ENCODE results near the gene TMEM163.

TMEM163 gene

DNA sequence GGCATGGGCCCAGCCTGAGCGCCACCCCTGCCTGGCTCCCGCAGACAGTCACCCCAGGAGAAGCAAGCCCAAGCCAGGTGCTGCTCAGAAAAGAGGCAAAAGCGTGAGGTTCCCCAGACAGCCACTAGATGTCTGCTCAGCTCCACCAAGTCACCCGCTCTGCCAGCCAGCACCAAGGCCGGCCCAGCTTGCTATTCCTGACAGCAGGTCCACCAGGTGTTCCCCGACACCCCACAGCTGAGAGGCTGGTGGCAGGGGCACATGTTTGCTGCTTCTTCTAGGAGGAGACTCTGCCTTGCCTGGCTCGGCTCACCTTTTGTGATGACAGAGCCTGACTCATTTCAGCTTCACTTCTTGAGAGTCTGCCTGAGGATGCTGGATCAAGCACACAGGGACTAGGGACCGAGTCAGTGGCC is 258.2 kb downstream of the TMEM163 start:
- Histone ChIP-seq H3K4me1 (ENCODE audit: control insufficient read depth, low read depth, low read length) (no peaks in the 10 kb centered on the region), H3K27me3 (ENCODE audit: insufficient read depth, low read length, poor library complexity) (no peaks in the 10 kb centered on the region), H3K4me3 (ENCODE audit: low read length) (no peak overlapping the region), H3K4me2 (ENCODE audit: low read length) (no peak overlapping the region), H3K79me2 (ENCODE audit: control insufficient read depth, insufficient read depth, low read length) (no peaks in the 10 kb centered on the region), H2AK5ac (ENCODE audit: low read length) (no peak overlapping the region), H2BK120ac (ENCODE audit: low read depth, low read length) (no peak overlapping the region), H3K9ac (ENCODE audit: low read length) (no peak overlapping the region), H3K56ac (ENCODE audit: low read length) (no peak overlapping the region), H4K5ac (ENCODE audit: low read length) (no peak overlapping the region), H2BK5ac (ENCODE audit: low read length) (no peak overlapping the region), H4K8ac (ENCODE audit: low read depth, low read length) (no peak overlapping the region), H3K27ac (ENCODE audit: low read depth, low read length) (no peak overlapping the region), H3K23ac (ENCODE audit: low read length) (no peak overlapping the region), H3K36me3 (ENCODE audit: control insufficient read depth, insufficient read depth, low read length) (no peaks in the 10 kb centered on the region), H2BK15ac (replicated peaks; ENCODE audit: low read depth) (no peak overlapping the region), H3K18ac (ENCODE audit: low read length) (no peak overlapping the region), H3K79me1 (ENCODE audit: low read length) (no peaks in the 10 kb centered on the region), H3K4ac (ENCODE audit: low read depth, low read length) (no peak overlapping the region)
- WGBS (ENCODE audit: extremely low coverage, insufficient coverage, low lambda C conversion rate), result no CpG with 5 or more reads among the region's 8 CpGs
- DNase-seq, result peak; percentile 87

DNA sequence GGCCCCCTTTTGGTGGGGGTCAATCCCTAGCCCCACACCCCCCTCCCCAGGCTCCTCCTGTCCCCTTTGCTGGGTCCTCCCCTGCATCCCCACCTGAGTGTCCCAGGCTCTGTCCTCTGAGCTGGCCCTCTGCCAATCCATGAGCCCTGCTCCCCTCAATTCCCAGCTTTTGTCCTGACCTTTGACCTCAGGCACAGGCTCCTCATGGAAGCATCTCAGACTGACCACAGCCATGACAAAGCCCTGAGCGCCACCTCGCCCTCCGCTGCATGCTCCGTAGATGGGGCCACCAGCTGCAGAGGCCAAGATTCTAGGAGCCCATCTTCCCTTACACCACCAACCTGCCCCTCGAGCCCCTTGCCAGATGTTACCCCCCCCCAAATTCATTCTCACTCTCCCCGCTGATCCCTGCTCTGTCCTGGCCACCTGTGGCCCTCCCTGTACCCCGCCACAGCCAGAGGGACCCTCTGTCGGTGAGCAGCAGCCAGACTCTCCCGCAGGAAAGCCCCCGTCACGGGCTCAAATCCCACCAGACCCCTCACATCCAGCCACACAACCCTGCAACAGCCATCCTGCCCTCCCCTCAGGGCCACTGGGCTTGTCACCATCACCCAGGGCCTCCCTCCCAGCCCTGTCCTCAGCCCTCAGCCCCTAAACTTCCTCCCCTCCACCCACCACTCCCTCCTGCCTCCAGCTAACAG is 258.9 kb downstream of the TMEM163 start:
- Histone ChIP-seq H3K79me1 (ENCODE audit: low read length) (no peaks in the 10 kb centered on the region), H3K4me2 (ENCODE audit: low read length) (no peak overlapping the region), H3K56ac (ENCODE audit: low read length) (no peak overlapping the region), H3K4ac (ENCODE audit: low read depth, low read length) (no peak overlapping the region), H2AK5ac (ENCODE audit: low read length) (no peak overlapping the region), H2BK15ac (replicated peaks; ENCODE audit: low read depth) (no peak overlapping the region), H3K9ac (ENCODE audit: low read length) (no peak overlapping the region), H4K8ac (ENCODE audit: low read depth, low read length) (no peak overlapping the region), H4K5ac (ENCODE audit: low read length) (no peak overlapping the region), H2BK120ac (ENCODE audit: low read depth, low read length) (no peak overlapping the region), H3K79me2 (ENCODE audit: control insufficient read depth, insufficient read depth, low read length) (no peaks in the 10 kb centered on the region), H2BK5ac (ENCODE audit: low read length) (no peak overlapping the region), H3K4me3 (ENCODE audit: low read length) (no peak overlapping the region), H3K18ac (ENCODE audit: low read length) (no peak overlapping the region), H3K4me1 (ENCODE audit: control insufficient read depth, low read depth, low read length) (no peaks in the 10 kb centered on the region), H3K27ac (ENCODE audit: low read depth, low read length) (no peak overlapping the region), H3K36me3 (ENCODE audit: control insufficient read depth, insufficient read depth, low read length) (no peaks in the 10 kb centered on the region), H3K27me3 (ENCODE audit: insufficient read depth, low read length, poor library complexity) (no peaks in the 10 kb centered on the region), H3K23ac (ENCODE audit: low read length) (no peak overlapping the region)
- WGBS (ENCODE audit: extremely low coverage, insufficient coverage, low lambda C conversion rate), result no CpG with 5 or more reads among the region's 11 CpGs
- no peak for DNase-seq

- Histone ChIP-seq H3K36me3 (ENCODE audit: control insufficient read depth, insufficient read depth, low read length) (no peaks in the 10 kb centered on the region), H3K79me2 (ENCODE audit: control insufficient read depth, insufficient read depth, low read length) (no peaks in the 10 kb centered on the region), H2BK120ac (ENCODE audit: low read depth, low read length) (no peak overlapping the region), H3K23ac (ENCODE audit: low read length) (no peak overlapping the region), H3K56ac (ENCODE audit: low read length) (no peak overlapping the region), H3K4me2 (ENCODE audit: low read length) (no peak overlapping the region), H2AK5ac (ENCODE audit: low read length) (no peak overlapping the region), H4K8ac (ENCODE audit: low read depth, low read length) (no peak overlapping the region), H3K4ac (ENCODE audit: low read depth, low read length) (no peak overlapping the region), H2BK5ac (ENCODE audit: low read length) (no peak overlapping the region), H3K9ac (ENCODE audit: low read length) (no peak overlapping the region), H3K4me1 (ENCODE audit: control insufficient read depth, low read depth, low read length) (no peaks in the 10 kb centered on the region), H3K4me3 (ENCODE audit: low read length) (no peak overlapping the region), H3K27ac (ENCODE audit: low read depth, low read length) (no peak overlapping the region), H4K5ac (ENCODE audit: low read length) (no peak overlapping the region), H2BK15ac (replicated peaks; ENCODE audit: low read depth) (no peak overlapping the region), H3K18ac (ENCODE audit: low read length) (no peak overlapping the region), H3K79me1 (ENCODE audit: low read length) (no peaks in the 10 kb centered on the region), H3K27me3 (ENCODE audit: insufficient read depth, low read length, poor library complexity) (no peaks in the 10 kb centered on the region)
- DNase-seq, result no peak
- no CpG with 5 or more reads among the region's 10 CpGs for WGBS (ENCODE audit: extremely low coverage, insufficient coverage, low lambda C conversion rate)
Observed at GRCh38 chr2:134458950-134459349, 259.9 kb downstream of the TMEM163 start.

DNA sequence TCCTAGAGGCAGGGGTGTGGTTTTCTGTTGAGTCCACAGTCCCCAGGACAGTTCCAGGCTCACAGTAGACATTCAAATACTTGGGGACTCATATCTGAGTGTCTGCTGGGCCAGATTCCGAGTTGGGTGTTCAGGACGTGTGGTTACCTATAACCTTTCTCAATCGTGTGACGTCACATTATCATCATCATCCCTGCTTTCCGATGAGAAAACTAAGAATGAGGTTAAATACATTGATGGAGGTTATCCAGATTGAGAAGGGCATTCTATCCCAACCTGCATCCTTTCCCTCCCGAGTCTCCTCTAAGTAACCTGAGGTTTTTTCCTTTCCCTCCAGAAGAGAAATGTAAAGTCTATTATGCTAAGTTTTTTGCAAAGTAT is 260.3 kb downstream of the TMEM163 start:
- Histone ChIP-seq H4K8ac (ENCODE audit: low read depth, low read length) (no peak overlapping the region), H3K56ac (ENCODE audit: low read length) (no peak overlapping the region), H3K23ac (ENCODE audit: low read length) (no peak overlapping the region), H3K27me3 (ENCODE audit: insufficient read depth, low read length, poor library complexity) (no peaks in the 10 kb centered on the region), H2BK5ac (ENCODE audit: low read length) (no peak overlapping the region), H3K27ac (ENCODE audit: low read depth, low read length) (no peak overlapping the region), H2BK15ac (replicated peaks; ENCODE audit: low read depth) (no peak overlapping the region), H3K9ac (ENCODE audit: low read length) (no peak overlapping the region), H2BK120ac (ENCODE audit: low read depth, low read length) (no peak overlapping the region), H3K4me3 (ENCODE audit: low read length) (no peak overlapping the region), H3K79me1 (ENCODE audit: low read length) (no peaks in the 10 kb centered on the region), H4K5ac (ENCODE audit: low read length) (no peak overlapping the region), H3K36me3 (ENCODE audit: control insufficient read depth, insufficient read depth, low read length) (no peaks in the 10 kb centered on the region), H3K18ac (ENCODE audit: low read length) (no peak overlapping the region), H3K4me1 (ENCODE audit: control insufficient read depth, low read depth, low read length) (no peaks in the 10 kb centered on the region), H3K4ac (ENCODE audit: low read depth, low read length) (no peak overlapping the region), H3K79me2 (ENCODE audit: control insufficient read depth, insufficient read depth, low read length) (no peaks in the 10 kb centered on the region), H2AK5ac (ENCODE audit: low read length) (no peak overlapping the region), H3K4me2 (ENCODE audit: low read length) (no peak overlapping the region)
- no peak for DNase-seq
- no CpG with 5 or more reads among the region's 6 CpGs for WGBS (ENCODE audit: extremely low coverage, insufficient coverage, low lambda C conversion rate)

GRCh38 chr2:134457765-134458472 is 260.9 kb downstream of the TMEM163 start:
- Histone ChIP-seq H3K79me1 (ENCODE audit: low read length) (no peaks in the 10 kb centered on the region), H3K56ac (ENCODE audit: low read length) (no peak overlapping the region), H3K27ac (ENCODE audit: low read depth, low read length) (no peak overlapping the region), H2AK5ac (ENCODE audit: low read length) (no peak overlapping the region), H4K5ac (ENCODE audit: low read length) (no peak overlapping the region), H3K4ac (ENCODE audit: low read depth, low read length) (no peak overlapping the region), H3K9ac (ENCODE audit: low read length) (no peak overlapping the region), H3K4me2 (ENCODE audit: low read length) (no peak overlapping the region), H3K23ac (ENCODE audit: low read length) (no peak overlapping the region), H4K8ac (ENCODE audit: low read depth, low read length) (no peak overlapping the region), H3K4me3 (ENCODE audit: low read length) (no peak overlapping the region), H3K36me3 (ENCODE audit: control insufficient read depth, insufficient read depth, low read length) (no peaks in the 10 kb centered on the region), H3K18ac (ENCODE audit: low read length) (no peak overlapping the region), H3K27me3 (ENCODE audit: insufficient read depth, low read length, poor library complexity) (no peaks in the 10 kb centered on the region), H3K4me1 (ENCODE audit: control insufficient read depth, low read depth, low read length) (no peaks in the 10 kb centered on the region), H2BK5ac (ENCODE audit: low read length) (no peak overlapping the region), H2BK15ac (replicated peaks; ENCODE audit: low read depth) (no peak overlapping the region), H3K79me2 (ENCODE audit: control insufficient read depth, insufficient read depth, low read length) (no peaks in the 10 kb centered on the region), H2BK120ac (ENCODE audit: low read depth, low read length) (no peak overlapping the region)
- no CpG with 5 or more reads among the region's 18 CpGs for WGBS (ENCODE audit: extremely low coverage, insufficient coverage, low lambda C conversion rate)
- no peak for DNase-seq

Measured in mesendoderm (in vitro differentiated cells).